GM23338 (cell line): ENCODE results near the gene DBF4B. TPM values are rescaled to one million over a fixed set of nuclear protein-coding genes. Genes with fewer than 3 reads are reported as not detected.

Experiments
- ATAC-seq: fragments of 200-7000 bp; cut with Tn5 transposase; 3 replicates; pipeline ENCODE4 v1.9.1; 2020
- DNase-seq: peaks from one replicate; pipeline ENCODE4 v3.0.0-alpha.2; 2015; ENCODE audit warnings: low spot score
- H2AFZ ChIP-seq: fragments of 200-600 bp; sonication (generic); 2 replicates; pipeline ENCODE4 v1.8.0; 2016; ENCODE audit warnings: antibody characterized with exemption, mild to moderate bottlenecking, moderate library complexity
- H3F3A ChIP-seq: fragments of 200-600 bp; sonication (generic); replicated peaks from 2 replicates; pipeline ENCODE4 v1.8.0; 2017; ENCODE audit warnings: antibody characterized with exemption, mixed run types, low read depth
- H3K27ac ChIP-seq: fragments of 200-600 bp; sonication (generic); 2 replicates; pipeline ENCODE4 v1.6.1; 2016; ENCODE audit warnings: low read depth
- H3K27me3 ChIP-seq: fragments of 200-600 bp; sonication (generic); 2 replicates; pipeline ENCODE4 v1.8.0; 2016; ENCODE audit warnings: mild to moderate bottlenecking, mixed run types, moderate library complexity; ENCODE audit not compliant: insufficient read depth
- H3K36me3 ChIP-seq: fragments of 200-600 bp; sonication (generic); 2 replicates; pipeline ENCODE4 v1.8.0; 2016; ENCODE audit warnings: mild to moderate bottlenecking; ENCODE audit not compliant: insufficient read depth
- H3K4me1 ChIP-seq: fragments of 200-600 bp; sonication (generic); 2 replicates; pipeline ENCODE4 v1.8.0; 2016; ENCODE audit warnings: mild to moderate bottlenecking, moderate library complexity; ENCODE audit not compliant: insufficient read depth
- H3K4me2 ChIP-seq: fragments of 200-600 bp; sonication (generic); 2 replicates; pipeline ENCODE4 v1.7.1; 2017; ENCODE audit warnings: mixed run types
- H3K4me3 ChIP-seq: fragments of 200-600 bp; sonication (generic); 2 replicates; pipeline ENCODE4 v1.6.1; 2016; ENCODE audit warnings: mixed run types
- H3K79me2 ChIP-seq: fragments of 200-600 bp; sonication (generic); replicated peaks from 2 replicates; pipeline ENCODE4 v1.8.0; 2017; ENCODE audit warnings: mild to moderate bottlenecking; ENCODE audit not compliant: insufficient read depth
- H3K9me2 ChIP-seq: fragments of 200-600 bp; sonication (generic); 2 replicates; pipeline ENCODE4 v1.8.0; 2017; ENCODE audit not compliant: insufficient read depth
- H4K20me1 ChIP-seq: fragments of 200-600 bp; sonication (generic); replicated peaks from 2 replicates; pipeline ENCODE4 v1.8.0; 2017; ENCODE audit warnings: mild to moderate bottlenecking; ENCODE audit not compliant: insufficient read depth
- H3K27ac Mint-ChIP-seq: 2 replicates; pipeline ENCODE4 v1.8.0; 2020; ENCODE audit warnings: inconsistent platforms, mild to moderate bottlenecking, moderate library complexity, mixed read lengths
- H3K27me3 Mint-ChIP-seq: 3 replicates; pipeline ENCODE4 v1.8.0; 2022; ENCODE audit warnings: low read depth, mild to moderate bottlenecking, moderate library complexity, mixed read lengths, inconsistent platforms; ENCODE audit not compliant: insufficient read depth, poor library complexity
- H3K36me3 Mint-ChIP-seq: 3 replicates; pipeline ENCODE4 v1.8.0; 2021; ENCODE audit warnings: low read depth, mild to moderate bottlenecking, inconsistent platforms, moderate library complexity, mixed read lengths
- H3K4me1 Mint-ChIP-seq: 3 replicates; pipeline ENCODE4 v1.8.0; 2020; ENCODE audit warnings: mild to moderate bottlenecking, inconsistent platforms, mixed read lengths
- H3K4me3 Mint-ChIP-seq: 3 replicates; pipeline ENCODE4 v1.8.0; 2021; ENCODE audit warnings: moderate library complexity, mild to moderate bottlenecking, inconsistent platforms, mixed read lengths
- H3K9me3 Mint-ChIP-seq: 3 replicates; pipeline ENCODE4 v1.8.0; 2020; ENCODE audit warnings: moderate library complexity, mild to moderate bottlenecking, inconsistent platforms, mixed read lengths
- CREB1 ChIP-seq: fragments of 250-450 bp; sonication (Bioruptor Pico); IDR thresholded peaks from 2 replicates; pipeline ENCODE4 v1.5.0; 2020; ENCODE audit warnings: low read depth, mild to moderate bottlenecking, moderate library complexity
- EZH2 ChIP-seq: fragments of 200-600 bp; sonication (generic); IDR thresholded peaks from one replicate; pipeline ENCODE4 v1.8.0; 2017; ENCODE audit warnings: antibody characterized with exemption, mild to moderate bottlenecking, low read depth; ENCODE audit not compliant: unreplicated experiment
- EZH2phosphoT487 ChIP-seq: fragments of 200-600 bp; sonication (generic); IDR thresholded peaks from one replicate; pipeline ENCODE4 v1.8.1; 2018; ENCODE audit warnings: antibody characterized with exemption; ENCODE audit not compliant: unreplicated experiment
- ZNF331 ChIP-seq: fragments of 250-450 bp; sonication (Bioruptor Pico); IDR thresholded peaks from 2 replicates; pipeline ENCODE4 v1.5.0; 2020; ENCODE audit warnings: low read depth, mild to moderate bottlenecking, moderate library complexity
- ZNF462 ChIP-seq: fragments of 250-450 bp; sonication (Bioruptor Pico); IDR thresholded peaks from 2 replicates; pipeline ENCODE4 v1.5.0; 2020; ENCODE audit warnings: mild to moderate bottlenecking, moderate library complexity
- polyA plus RNA-seq: library from polyadenylated mRNA; unstranded; fragments of >200 nt; fragmentation: Nextera tagmentation; extraction: Ambion mirVana; gene quantifications from 2 replicates; pipeline ENCODE4 v1.2.1, GENCODE V29; 2016
- total RNA-seq: library from RNA; depleted of rRNA; stranded (reverse); fragments of >200 nt; shearing (Covaris generic); gene quantifications from 2 replicates; pipeline ENCODE4 v1.2.3, GENCODE V29; 2014
- TF ChIP-seq, protein P1 (sequence below), 2 experiments: fragments of 200-600 bp in 1 of 2; sonication (generic) in 1 of 2; conservative IDR thresholded peaks; 2 replicates each; pipeline versions ENCODE4 v1.5.1 to v1.6.1; 2016 to 2017; ENCODE audit warnings: antibody characterized with exemption in 2 of 2, low read depth in 2 of 2, mild to moderate bottlenecking in 2 of 2, moderate library complexity in 1 of 2

The DBF4B gene
- total and polyA plus RNA-seq, 2 experiments from 2014 or later = 9.9 to 16.4 TPM

DNA sequence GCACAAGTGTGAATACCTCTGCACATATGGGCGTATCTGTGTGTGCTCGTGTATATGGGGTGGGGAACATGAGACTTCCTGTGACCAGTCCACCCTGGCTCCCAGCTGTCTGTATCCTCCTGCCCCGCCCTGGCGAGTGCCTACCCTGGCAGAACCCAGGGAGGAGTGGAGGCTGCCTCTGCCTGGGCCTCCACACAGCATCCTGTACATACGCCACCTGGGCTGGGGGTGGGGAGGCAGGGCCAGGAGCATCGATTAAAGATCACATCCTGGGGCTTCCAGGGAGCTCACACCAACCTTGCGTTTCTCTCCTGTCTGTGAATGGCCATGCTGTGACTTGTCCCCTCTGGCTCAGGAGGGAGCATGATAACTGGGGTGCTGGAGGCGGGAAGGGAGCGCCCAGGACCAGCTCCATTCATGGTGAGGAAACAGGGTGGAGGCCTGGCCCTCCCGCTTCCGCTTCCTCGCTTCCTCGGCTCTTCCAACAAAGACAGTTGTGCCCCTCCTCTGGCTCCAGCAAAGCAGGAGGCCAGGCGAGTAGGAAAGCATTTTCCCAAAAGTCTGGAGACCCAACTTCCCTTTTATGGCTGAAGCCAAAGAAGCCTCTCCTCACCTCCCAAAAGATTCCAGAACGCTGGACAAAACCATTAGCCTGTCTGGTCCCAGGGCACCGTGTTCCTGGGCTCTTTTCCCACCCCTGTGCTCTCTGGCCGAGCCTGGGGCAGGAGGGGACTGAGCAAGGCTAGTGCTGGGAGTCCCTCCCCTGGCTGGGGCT lies 73.3 kb downstream of the DBF4B start:
- 0 out of 2 replicates have a peak, but pooled peaks cover 4% of the 10 kb centered on the region for H3F3A ChIP-seq
- H3K27me3 Mint-ChIP-seq = peaks cover 25% of the 10 kb centered on the region
- peak overlapping the region; percentile 37; the same call in 1 of the 2 replicates for H3K27ac Mint-ChIP-seq
- H3K27me3 ChIP-seq = peaks cover 4% of the 10 kb centered on the region
- no peak overlapping the region; the same call in 1 of the 2 replicates for H3K4me3 ChIP-seq
- ATAC-seq (peak; percentile 59), DNase-seq (peak; percentile 54)
- no peaks in the 10 kb centered on the region for H4K20me1 ChIP-seq
- no peaks in the 10 kb centered on the region for H3K9me3 Mint-ChIP-seq
- no peaks in the 10 kb centered on the region for H3K36me3 Mint-ChIP-seq
- no peaks in the 10 kb centered on the region for H3K9me2 ChIP-seq
- peaks cover 29% of the 10 kb centered on the region for H3K4me1 Mint-ChIP-seq
- H3K79me2 ChIP-seq = no peaks in the 10 kb centered on the region
- peak overlapping the region; percentile 24; the same call in 1 of the 2 replicates for H3K27ac ChIP-seq
- peak overlapping the region; percentile 38; the same call in 1 of the 3 replicates for H3K4me3 Mint-ChIP-seq
- TF ChIP-seq ZNF331 (no peak), ZNF462 (CRISPR knock-in tag) (no peak), EZH2phosphoT487 (no peak), EZH2 (no peak), CREB1 (CRISPR knock-in tag) (no peak)
- TF ChIP-seq, protein P1, sequence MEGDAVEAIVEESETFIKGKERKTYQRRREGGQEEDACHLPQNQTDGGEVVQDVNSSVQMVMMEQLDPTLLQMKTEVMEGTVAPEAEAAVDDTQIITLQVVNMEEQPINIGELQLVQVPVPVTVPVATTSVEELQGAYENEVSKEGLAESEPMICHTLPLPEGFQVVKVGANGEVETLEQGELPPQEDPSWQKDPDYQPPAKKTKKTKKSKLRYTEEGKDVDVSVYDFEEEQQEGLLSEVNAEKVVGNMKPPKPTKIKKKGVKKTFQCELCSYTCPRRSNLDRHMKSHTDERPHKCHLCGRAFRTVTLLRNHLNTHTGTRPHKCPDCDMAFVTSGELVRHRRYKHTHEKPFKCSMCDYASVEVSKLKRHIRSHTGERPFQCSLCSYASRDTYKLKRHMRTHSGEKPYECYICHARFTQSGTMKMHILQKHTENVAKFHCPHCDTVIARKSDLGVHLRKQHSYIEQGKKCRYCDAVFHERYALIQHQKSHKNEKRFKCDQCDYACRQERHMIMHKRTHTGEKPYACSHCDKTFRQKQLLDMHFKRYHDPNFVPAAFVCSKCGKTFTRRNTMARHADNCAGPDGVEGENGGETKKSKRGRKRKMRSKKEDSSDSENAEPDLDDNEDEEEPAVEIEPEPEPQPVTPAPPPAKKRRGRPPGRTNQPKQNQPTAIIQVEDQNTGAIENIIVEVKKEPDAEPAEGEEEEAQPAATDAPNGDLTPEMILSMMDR (conservative IDR thresholded peaks at IDR 0.05; ENCODE audit: low read depth in 2 of 2) = no peak
- H2AFZ ChIP-seq = peak overlapping the region; percentile 96
- peaks cover 25% of the 10 kb centered on the region for H3K4me1 ChIP-seq
- H3K36me3 ChIP-seq = no peaks in the 10 kb centered on the region
- peak overlapping the region; percentile 63 for H3K4me2 ChIP-seq
